Keratinocyte (primary cell): ENCODE results near the gene CNTRL.

ENCODE experiments used
- EZH2 ChIP-seq: IDR thresholded peaks from one replicate; pipeline ENCODE4 v1.6.1; 2012; ENCODE audit warnings: inconsistent platforms, mild to moderate bottlenecking, low read length, moderate library complexity
- TF ChIP-seq, protein P1 (sequence below), 3 experiments: IDR thresholded peaks in 1 of 3; conservative IDR thresholded peaks in 1 of 3; optimal IDR thresholded peaks in 1 of 3; 2 replicates in 2 of 3; 3 replicates in 1 of 3; pipeline versions ENCODE3 to v1.5.1; 2011; ENCODE audit warnings: low read length in 3 of 3, mild to moderate bottlenecking in 3 of 3, moderate library complexity in 2 of 3, control low read depth in 1 of 3, inconsistent platforms in 1 of 3; ENCODE audit not compliant: insufficient read depth in 2 of 3; ENCODE audit errors: extremely low read depth in 1 of 3

DNA sequence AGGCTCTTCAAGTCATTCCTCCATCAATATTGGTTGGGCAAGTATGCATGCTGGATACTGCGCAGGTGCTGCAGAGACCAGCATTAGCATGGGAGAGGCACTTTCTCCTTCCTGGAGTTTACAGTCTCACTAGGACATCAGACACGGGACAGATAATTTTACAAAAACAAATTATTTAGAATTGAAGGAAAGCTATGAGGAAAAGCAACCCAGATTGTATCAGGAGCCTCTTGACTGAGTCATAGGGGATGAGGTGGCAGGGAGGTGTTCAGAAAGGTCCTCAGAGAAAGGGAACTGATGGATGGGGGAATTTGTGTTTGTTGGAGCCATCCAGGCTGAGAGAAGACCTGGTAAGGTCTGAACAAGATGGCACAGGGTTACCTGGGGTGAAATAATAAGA, 151.4 kb downstream of the CNTRL start:
- no peak for TF ChIP-seq EZH2
- TF ChIP-seq, protein P1, sequence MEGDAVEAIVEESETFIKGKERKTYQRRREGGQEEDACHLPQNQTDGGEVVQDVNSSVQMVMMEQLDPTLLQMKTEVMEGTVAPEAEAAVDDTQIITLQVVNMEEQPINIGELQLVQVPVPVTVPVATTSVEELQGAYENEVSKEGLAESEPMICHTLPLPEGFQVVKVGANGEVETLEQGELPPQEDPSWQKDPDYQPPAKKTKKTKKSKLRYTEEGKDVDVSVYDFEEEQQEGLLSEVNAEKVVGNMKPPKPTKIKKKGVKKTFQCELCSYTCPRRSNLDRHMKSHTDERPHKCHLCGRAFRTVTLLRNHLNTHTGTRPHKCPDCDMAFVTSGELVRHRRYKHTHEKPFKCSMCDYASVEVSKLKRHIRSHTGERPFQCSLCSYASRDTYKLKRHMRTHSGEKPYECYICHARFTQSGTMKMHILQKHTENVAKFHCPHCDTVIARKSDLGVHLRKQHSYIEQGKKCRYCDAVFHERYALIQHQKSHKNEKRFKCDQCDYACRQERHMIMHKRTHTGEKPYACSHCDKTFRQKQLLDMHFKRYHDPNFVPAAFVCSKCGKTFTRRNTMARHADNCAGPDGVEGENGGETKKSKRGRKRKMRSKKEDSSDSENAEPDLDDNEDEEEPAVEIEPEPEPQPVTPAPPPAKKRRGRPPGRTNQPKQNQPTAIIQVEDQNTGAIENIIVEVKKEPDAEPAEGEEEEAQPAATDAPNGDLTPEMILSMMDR (optimal IDR thresholded peaks at IDR 0.05 in 1 of 3, IDR thresholded peaks at IDR 0.05 in 1 of 3, conservative IDR thresholded peaks at IDR 0.05 in 1 of 3; ENCODE audit: extremely low read depth in 1 of 3, insufficient read depth in 2 of 3, low read length in 3 of 3): no peak
